Keratinocyte (primary cell): ENCODE data around the gene CDK17. TPM values are rescaled to one million over a fixed set of nuclear protein-coding genes. Genes with fewer than 3 reads are reported as not detected.

Experiments
- DNase-seq: peaks from one replicate; pipeline ENCODE4 v3.0.0-alpha.2; 2011; ENCODE audit warnings: low read depth, missing footprints, low spot score
- FAIRE-seq: peaks from 2 replicates; lab custom pipeline; 2011; peaks lifted over from hg19 to GRCh38; lab: Jason Lieb, UNC
- H2AFZ ChIP-seq: 2 replicates; pipeline ENCODE4 v1.6.0; 2012; ENCODE audit warnings: low read length, control low read depth, inconsistent platforms; ENCODE audit not compliant: control insufficient read depth
- H3K27ac ChIP-seq: 2 replicates; pipeline ENCODE4 v1.5.1; 2011; ENCODE audit warnings: low read length; ENCODE audit not compliant: control insufficient read depth, insufficient read depth
- H3K27me3 ChIP-seq: 3 replicates; pipeline ENCODE4 v1.6.0; 2011; ENCODE audit warnings: low read length; ENCODE audit not compliant: control insufficient read depth, insufficient read depth; ENCODE audit errors: extremely low read depth
- H3K36me3 ChIP-seq, 2 experiments: 2 replicates in 1 of 2; 3 replicates in 1 of 2; pipeline ENCODE4 v1.5.1; 2011; ENCODE audit warnings: low read length in 2 of 2, mild to moderate bottlenecking in 1 of 2; ENCODE audit not compliant: control insufficient read depth in 2 of 2, insufficient read depth in 2 of 2; ENCODE audit errors: extremely low read depth in 1 of 2
- H3K4me1 ChIP-seq: 3 replicates; pipeline ENCODE4 v1.5.1; 2011; ENCODE audit warnings: low read length; ENCODE audit not compliant: control insufficient read depth, insufficient read depth; ENCODE audit errors: extremely low read depth
- H3K4me2 ChIP-seq: 3 replicates; pipeline ENCODE4 v1.6.0; 2011; ENCODE audit warnings: low read depth, low read length; ENCODE audit not compliant: control insufficient read depth, insufficient read depth; ENCODE audit errors: extremely low read depth
- H3K4me3 ChIP-seq, 3 experiments: fragments of 200-600 bp in 1 of 3; sonication (generic) in 1 of 3; 2 replicates in 2 of 3; 3 replicates in 1 of 3; pipeline ENCODE4 v1.5.1; 2011 to 2016; ENCODE audit warnings: low read length in 3 of 3, mild to moderate bottlenecking in 3 of 3, control low read depth in 2 of 3, inconsistent platforms in 1 of 3, low read depth in 1 of 3, mixed read lengths in 1 of 3, mixed run types in 1 of 3, moderate library complexity in 1 of 3; ENCODE audit not compliant: control insufficient read depth in 2 of 3, insufficient read depth in 2 of 3; ENCODE audit errors: extremely low read depth in 1 of 3
- H3K79me2 ChIP-seq: 2 replicates; pipeline ENCODE4 v1.6.0; 2012; ENCODE audit warnings: low read length; ENCODE audit not compliant: control insufficient read depth, insufficient read depth
- H3K9ac ChIP-seq: 3 replicates; pipeline ENCODE4 v1.6.0; 2011; ENCODE audit warnings: low read length; ENCODE audit not compliant: control insufficient read depth, insufficient read depth; ENCODE audit errors: extremely low read depth
- H3K9me1 ChIP-seq: 3 replicates; pipeline ENCODE4 v1.6.0; 2011; ENCODE audit warnings: low read length; ENCODE audit not compliant: control insufficient read depth, insufficient read depth; ENCODE audit errors: extremely low read depth
- H3K9me3 ChIP-seq: 2 replicates; pipeline ENCODE4 v1.5.1; 2012; ENCODE audit warnings: low read depth, low read length; ENCODE audit not compliant: control insufficient read depth
- H4K20me1 ChIP-seq: 3 replicates; pipeline ENCODE4 v1.6.0; 2011; ENCODE audit warnings: low read length; ENCODE audit not compliant: control insufficient read depth, insufficient read depth; ENCODE audit errors: extremely low read depth
- EZH2 ChIP-seq: IDR thresholded peaks from one replicate; pipeline ENCODE4 v1.6.1; 2012; ENCODE audit warnings: inconsistent platforms, mild to moderate bottlenecking, low read length, moderate library complexity
- dilution Hi-C: fragments of 300-500 bp; cut with MboI; formaldehyde crosslinking; loops from one replicate; pipeline ENCODE4 v1.7.0; 2020; ENCODE audit warnings: low sequenced_read_pairs; ENCODE audit not compliant: extremely low pct_ligation_motif_present
- polyA plus RNA-seq, 5 experiments: library from polyadenylated mRNA; depleted of rRNA in 3 of 5; stranded (reverse) in 3 of 5; stranded (forward) in 1 of 5; unstranded in 1 of 5; fragments of >200 nt; gene quantifications; 1 replicate in 1 of 5; 2 replicates in 3 of 5; 3 replicates in 1 of 5; pipeline versions ENCODE4 v1.2.1 to v1.2.3, GENCODE V29; 2011 to 2012; ENCODE audit warnings: missing spikeins in 2 of 5, low read depth in 1 of 5, low replicate concordance in 1 of 5
- TF ChIP-seq, protein P1 (sequence below), 3 experiments: IDR thresholded peaks in 1 of 3; conservative IDR thresholded peaks in 1 of 3; optimal IDR thresholded peaks in 1 of 3; 2 replicates in 2 of 3; 3 replicates in 1 of 3; pipeline versions ENCODE3 to v1.5.1; 2011; ENCODE audit warnings: low read length in 3 of 3, mild to moderate bottlenecking in 3 of 3, moderate library complexity in 2 of 3, control low read depth in 1 of 3, inconsistent platforms in 1 of 3; ENCODE audit not compliant: insufficient read depth in 2 of 3; ENCODE audit errors: extremely low read depth in 1 of 3

The CDK17 gene
- polyA plus RNA-seq, 1 donor (not counting 4 experiments of a cell fraction or from before 2014, with no cell fraction given), result 33.0 TPM

DNA sequence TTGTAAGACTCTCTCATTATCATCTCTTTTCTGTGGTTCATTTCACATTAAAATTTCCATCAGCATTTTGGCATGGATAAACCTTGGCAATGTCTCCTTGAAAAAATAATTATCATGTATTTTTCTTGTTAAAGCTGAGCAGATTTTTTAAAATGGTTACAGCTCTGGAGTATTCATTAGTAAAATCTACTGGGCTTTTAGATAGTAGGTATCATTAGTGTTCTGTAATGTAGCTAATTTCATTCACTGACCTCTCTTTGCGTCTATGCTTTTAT lies 36.9 kb upstream of the CDK17 start:
- DNase-seq (no peak), FAIRE-seq (no peak)
- Histone ChIP-seq H3K27me3 (no peaks in the 10 kb centered on the region), H3K9me3 (no peaks in the 10 kb centered on the region), H3K36me3 (no peaks in the 10 kb centered on the region), H4K20me1 (no peaks in the 10 kb centered on the region), H3K9ac (no peak overlapping the region), H3K4me1 (no peaks in the 10 kb centered on the region), H3K4me3 (no peak overlapping the region), H3K79me2 (no peaks in the 10 kb centered on the region), H3K27ac (no peak overlapping the region), H3K9me1 (no peaks in the 10 kb centered on the region), H3K4me2 (no peak overlapping the region), H2AFZ (no peak overlapping the region)
- dilution Hi-C loops, result no loop called here
- TF ChIP-seq EZH2, result no peak
- TF ChIP-seq, protein P1, sequence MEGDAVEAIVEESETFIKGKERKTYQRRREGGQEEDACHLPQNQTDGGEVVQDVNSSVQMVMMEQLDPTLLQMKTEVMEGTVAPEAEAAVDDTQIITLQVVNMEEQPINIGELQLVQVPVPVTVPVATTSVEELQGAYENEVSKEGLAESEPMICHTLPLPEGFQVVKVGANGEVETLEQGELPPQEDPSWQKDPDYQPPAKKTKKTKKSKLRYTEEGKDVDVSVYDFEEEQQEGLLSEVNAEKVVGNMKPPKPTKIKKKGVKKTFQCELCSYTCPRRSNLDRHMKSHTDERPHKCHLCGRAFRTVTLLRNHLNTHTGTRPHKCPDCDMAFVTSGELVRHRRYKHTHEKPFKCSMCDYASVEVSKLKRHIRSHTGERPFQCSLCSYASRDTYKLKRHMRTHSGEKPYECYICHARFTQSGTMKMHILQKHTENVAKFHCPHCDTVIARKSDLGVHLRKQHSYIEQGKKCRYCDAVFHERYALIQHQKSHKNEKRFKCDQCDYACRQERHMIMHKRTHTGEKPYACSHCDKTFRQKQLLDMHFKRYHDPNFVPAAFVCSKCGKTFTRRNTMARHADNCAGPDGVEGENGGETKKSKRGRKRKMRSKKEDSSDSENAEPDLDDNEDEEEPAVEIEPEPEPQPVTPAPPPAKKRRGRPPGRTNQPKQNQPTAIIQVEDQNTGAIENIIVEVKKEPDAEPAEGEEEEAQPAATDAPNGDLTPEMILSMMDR (optimal IDR thresholded peaks at IDR 0.05 in 1 of 3, IDR thresholded peaks at IDR 0.05 in 1 of 3, conservative IDR thresholded peaks at IDR 0.05 in 1 of 3; ENCODE audit: extremely low read depth in 1 of 3, insufficient read depth in 2 of 3, low read length in 3 of 3), result no peak

DNA sequence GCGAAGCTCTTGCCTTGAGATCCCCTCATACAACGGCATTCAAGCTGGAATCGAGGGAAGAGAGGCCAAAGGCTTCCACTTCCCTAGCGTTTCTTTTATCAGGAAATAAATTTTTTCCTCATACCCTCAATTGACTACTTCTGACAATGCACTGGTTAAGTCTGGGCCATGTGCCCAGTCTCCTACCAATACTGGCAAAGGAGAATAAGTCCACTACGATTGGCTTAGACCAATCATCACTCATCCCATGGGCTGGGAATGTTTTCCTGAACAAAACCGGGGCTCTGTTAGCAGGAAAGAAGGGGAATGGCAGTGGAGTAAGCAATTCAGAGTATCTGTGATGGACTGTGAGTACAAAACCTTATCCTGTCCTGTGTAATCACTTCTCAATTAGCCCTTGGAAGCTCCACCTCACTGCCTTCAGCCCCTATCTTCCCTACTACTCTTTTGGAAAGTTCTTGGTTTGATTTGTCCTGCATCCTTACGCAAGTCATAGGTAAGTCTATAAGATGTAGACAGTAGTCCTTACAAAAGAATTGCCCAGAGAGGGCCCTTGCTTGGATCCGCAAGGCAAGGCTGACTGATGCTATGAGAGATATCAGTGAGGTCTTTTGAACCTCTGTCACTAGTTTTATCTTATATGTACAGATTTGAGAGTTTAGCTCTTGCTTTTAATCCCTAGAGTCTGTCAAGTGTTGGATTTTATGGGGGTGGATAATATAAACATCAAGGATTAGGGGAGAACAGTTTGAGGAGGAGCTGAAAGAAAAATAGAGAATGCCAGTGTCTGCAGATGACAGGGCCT lies 36.3 kb upstream of the CDK17 start:
- Histone ChIP-seq H3K79me2 (no peaks in the 10 kb centered on the region), H3K27ac (no peak overlapping the region), H3K27me3 (no peaks in the 10 kb centered on the region), H3K9ac (no peak overlapping the region), H3K4me3 (no peak overlapping the region), H3K9me1 (no peaks in the 10 kb centered on the region), H3K9me3 (no peaks in the 10 kb centered on the region), H4K20me1 (no peaks in the 10 kb centered on the region), H3K4me2 (no peak overlapping the region), H3K4me1 (no peaks in the 10 kb centered on the region), H3K36me3 (no peaks in the 10 kb centered on the region), H2AFZ (peak overlapping the region; percentile 26)
- DNase-seq, result no peak
- dilution Hi-C loops, result no loop called here
- no peak for FAIRE-seq
- TF ChIP-seq EZH2, result no peak
- TF ChIP-seq, protein P1 (optimal IDR thresholded peaks at IDR 0.05 in 1 of 3, IDR thresholded peaks at IDR 0.05 in 1 of 3, conservative IDR thresholded peaks at IDR 0.05 in 1 of 3; ENCODE audit: extremely low read depth in 1 of 3, insufficient read depth in 2 of 3, low read length in 3 of 3), result no peak
